ENCODE results near the gene NPSR1. TPM values are rescaled to one million over a fixed set of nuclear protein-coding genes. Genes with fewer than 3 reads are reported as not detected.
"Not testable (repeated sequence)": the region's sequence is repeated elsewhere in the genome, so short reads cannot be mapped to it uniquely, and the experiment has no call there.

Gene NPSR1
- polyA plus RNA-seq, 3 donors from 2014 or later: not detected

- no peak overlapping the region for H3K4me3 Mint-ChIP-seq
- DNase-seq: no peak
- H3K4me1 Mint-ChIP-seq: no peaks in the 10 kb centered on the region
- H3K27me3 Mint-ChIP-seq (ENCODE audit: low read depth in 3 of 3): peaks cover 0 to 3% (median 3%) of the 10 kb centered on the region in 3 donors
- no peak overlapping the region for H3K27ac Mint-ChIP-seq
- no peaks in the 10 kb centered on the region for H3K36me3 Mint-ChIP-seq
- H3K9me3 Mint-ChIP-seq: no peaks in the 10 kb centered on the region
Measured at GRCh38 chr7:34840176-34840785, 182.3 kb downstream of the NPSR1 start.

GRCh38 chr7:34841326-34841725, 183.3 kb downstream of the NPSR1 start:
- Mint-ChIP-seq H3K9me3 (no peaks in the 10 kb centered on the region), H3K27me3 (ENCODE audit: low read depth in 3 of 3) (peaks cover 0 to 3% (median 3%) of the 10 kb centered on the region in 3 donors), H3K27ac (no peak overlapping the region), H3K4me3 (no peak overlapping the region), H3K36me3 (no peaks in the 10 kb centered on the region), H3K4me1 (no peaks in the 10 kb centered on the region)
- DNase-seq: no peak

- Mint-ChIP-seq H3K4me1 (no peaks in the 10 kb centered on the region), H3K27ac (no peak overlapping the region), H3K4me3 (no peak overlapping the region), H3K36me3 (no peaks in the 10 kb centered on the region), H3K9me3 (no peaks in the 10 kb centered on the region), H3K27me3 (ENCODE audit: low read depth in 3 of 3) (peaks cover 0 to 3% (median 3%) of the 10 kb centered on the region in 3 donors)
- DNase-seq: no peak
Measured at GRCh38 chr7:34842782-34843181, 184.8 kb downstream of the NPSR1 start.

- no peak for DNase-seq
- peaks cover 2 to 4% (median 2%) of the 10 kb centered on the region in 3 donors for H3K27me3 Mint-ChIP-seq (ENCODE audit: low read depth in 3 of 3)
- H3K36me3 Mint-ChIP-seq: no peaks in the 10 kb centered on the region
- H3K4me3 Mint-ChIP-seq: no peak overlapping the region
- H3K4me1 Mint-ChIP-seq: no peaks in the 10 kb centered on the region
- H3K27ac Mint-ChIP-seq: no peak overlapping the region
- H3K9me3 Mint-ChIP-seq: no peaks in the 10 kb centered on the region
Measured at GRCh38 chr7:34844406-34844805, 186.4 kb downstream of the NPSR1 start.

- H3K27ac Mint-ChIP-seq: no peak overlapping the region
- H3K4me1 Mint-ChIP-seq: no peaks in the 10 kb centered on the region
- no peaks in the 10 kb centered on the region for H3K9me3 Mint-ChIP-seq
- H3K4me3 Mint-ChIP-seq: no peak overlapping the region
- no peak for DNase-seq
- peaks cover 2 to 4% (median 2%) of the 10 kb centered on the region in 3 donors for H3K27me3 Mint-ChIP-seq (ENCODE audit: low read depth in 3 of 3)
- no peaks in the 10 kb centered on the region for H3K36me3 Mint-ChIP-seq
Measured at GRCh38 chr7:34844936-34845665, 187.1 kb downstream of the NPSR1 start.

GRCh38 chr7:34845666-34846361, 187.8 kb downstream of the NPSR1 start:
- Mint-ChIP-seq H3K27me3 (ENCODE audit: low read depth in 3 of 3) (peaks cover 4 to 5% (median 4%) of the 10 kb centered on the region in 3 donors), H3K4me1 (no peaks in the 10 kb centered on the region), H3K4me3 (no peak overlapping the region), H3K36me3 (no peaks in the 10 kb centered on the region), H3K9me3 (no peaks in the 10 kb centered on the region), H3K27ac (no peak overlapping the region)
- DNase-seq: no peak

GRCh38 chr7:34846976-34847375, 189.0 kb downstream of the NPSR1 start:
- Mint-ChIP-seq H3K9me3 (peaks cover 0 to 2% (median 0%) of the 10 kb centered on the region in 6 donors), H3K4me1 (no peaks in the 10 kb centered on the region), H3K27me3 (ENCODE audit: low read depth in 3 of 3) (peaks cover 4 to 7% (median 4%) of the 10 kb centered on the region in 3 donors), H3K27ac (no peak overlapping the region), H3K4me3 (no peak overlapping the region), H3K36me3 (no peaks in the 10 kb centered on the region)
- no peak for DNase-seq

- DNase-seq: no peak
- H3K27ac Mint-ChIP-seq: no peak overlapping the region
- no peak overlapping the region for H3K4me3 Mint-ChIP-seq
- peaks cover 4 to 8% (median 4%) of the 10 kb centered on the region in 3 donors for H3K27me3 Mint-ChIP-seq (ENCODE audit: low read depth in 3 of 3)
- H3K36me3 Mint-ChIP-seq: no peaks in the 10 kb centered on the region
- H3K9me3 Mint-ChIP-seq: peaks cover 0 to 2% (median 0%) of the 10 kb centered on the region in 6 donors
- H3K4me1 Mint-ChIP-seq: no peaks in the 10 kb centered on the region
Measured at GRCh38 chr7:34848670-34849069, 190.7 kb downstream of the NPSR1 start.

GRCh38 chr7:34849163-34849960, 191.3 kb downstream of the NPSR1 start:
- H3K4me1 Mint-ChIP-seq: no peaks in the 10 kb centered on the region
- peaks cover 0 to 2% (median 0%) of the 10 kb centered on the region in 6 donors for H3K9me3 Mint-ChIP-seq
- no peak overlapping the region for H3K27ac Mint-ChIP-seq
- DNase-seq: no peak
- no peak overlapping the region for H3K4me3 Mint-ChIP-seq
- H3K36me3 Mint-ChIP-seq: no peaks in the 10 kb centered on the region
- peaks cover 1 to 8% (median 4%) of the 10 kb centered on the region in 3 donors for H3K27me3 Mint-ChIP-seq (ENCODE audit: low read depth in 3 of 3)

- H3K4me1 Mint-ChIP-seq: no peaks in the 10 kb centered on the region
- H3K36me3 Mint-ChIP-seq: no peaks in the 10 kb centered on the region
- H3K27ac Mint-ChIP-seq: no peak overlapping the region
- no peak for DNase-seq
- peaks cover 1 to 8% (median 8%) of the 10 kb centered on the region in 3 donors for H3K27me3 Mint-ChIP-seq (ENCODE audit: low read depth in 3 of 3)
- H3K4me3 Mint-ChIP-seq: no peak overlapping the region
- peaks cover 0 to 2% (median 0%) of the 10 kb centered on the region in 6 donors for H3K9me3 Mint-ChIP-seq
Measured at GRCh38 chr7:34849986-34850385, 192.0 kb downstream of the NPSR1 start.

- Mint-ChIP-seq H3K36me3 (no peaks in the 10 kb centered on the region), H3K4me1 (no peaks in the 10 kb centered on the region), H3K4me3 (no peak overlapping the region), H3K27me3 (ENCODE audit: low read depth in 3 of 3) (peaks cover 1 to 9% (median 8%) of the 10 kb centered on the region in 3 donors), H3K9me3 (peaks cover 0 to 2% (median 0%) of the 10 kb centered on the region in 6 donors), H3K27ac (no peak overlapping the region)
- no peak for DNase-seq
Measured at GRCh38 chr7:34850681-34851080, 192.7 kb downstream of the NPSR1 start.

GRCh38 chr7:34851431-34851830, 193.4 kb downstream of the NPSR1 start:
- no peak overlapping the region for H3K4me3 Mint-ChIP-seq
- DNase-seq: no peak
- no peaks in the 10 kb centered on the region for H3K36me3 Mint-ChIP-seq
- peaks cover 0 to 2% (median 0%) of the 10 kb centered on the region in 6 donors for H3K9me3 Mint-ChIP-seq
- no peak overlapping the region for H3K27ac Mint-ChIP-seq
- H3K27me3 Mint-ChIP-seq (ENCODE audit: low read depth in 3 of 3): peaks cover 1 to 9% (median 8%) of the 10 kb centered on the region in 3 donors
- H3K4me1 Mint-ChIP-seq: no peaks in the 10 kb centered on the region

- not testable (repeated sequence) for H3K4me1 Mint-ChIP-seq; DNase-seq; H3K36me3 Mint-ChIP-seq; H3K27me3 Mint-ChIP-seq (ENCODE audit: low read depth in 3 of 3); H3K27ac Mint-ChIP-seq; H3K9me3 Mint-ChIP-seq; H3K4me3 Mint-ChIP-seq
Measured at GRCh38 chr7:34858444-34858843, 200.4 kb downstream of the NPSR1 start.

All from immature natural killer cell (primary cell).